Neutrophil (primary cell): ENCODE data around the gene ZFYVE27.

Experiments
- H3K27ac ChIP-seq: fragments of 200-600 bp; sonication (generic); 2 replicates; pipeline ENCODE4 v1.5.1; 2016; ENCODE audit warnings: mild to moderate bottlenecking, moderate library complexity
- H3K27me3 ChIP-seq: fragments of 200-600 bp; sonication (generic); 2 replicates; pipeline ENCODE4 v1.6.0; 2016; ENCODE audit warnings: mild to moderate bottlenecking
- H3K36me3 ChIP-seq: fragments of 200-600 bp; sonication (generic); 2 replicates; pipeline ENCODE4 v1.5.1; 2017
- H3K4me1 ChIP-seq, 2 experiments: fragments of 200-600 bp in 1 of 2; sonication (generic) in 1 of 2; 1 replicate in 1 of 2; 2 replicates in 1 of 2; pipeline versions ENCODE4 v1.5.1 to v1.6.1; 2013 to 2016; ENCODE audit warnings: low read depth in 1 of 2, low read length in 1 of 2, mild to moderate bottlenecking in 1 of 2, moderate library complexity in 1 of 2; ENCODE audit not compliant: control insufficient read depth in 1 of 2, insufficient read depth in 1 of 2
- H3K4me3 ChIP-seq, 2 experiments: fragments of 200-600 bp in 1 of 2; sonication (generic) in 1 of 2; 1 replicate in 1 of 2; 2 replicates in 1 of 2; pipeline ENCODE4 v1.5.1; 2013 to 2016; ENCODE audit warnings: low read depth in 1 of 2, low read length in 1 of 2, mild to moderate bottlenecking in 1 of 2, moderate library complexity in 1 of 2
- H3K9me3 ChIP-seq: fragments of 200-600 bp; sonication (generic); 2 replicates; pipeline ENCODE4 v1.5.1; 2016
- CTCF ChIP-seq: fragments of 200-600 bp; sonication (generic); IDR thresholded peaks from 2 replicates; pipeline ENCODE4 v1.5.1; 2016; ENCODE audit warnings: antibody characterized with exemption

The ZFYVE27 gene

GRCh38 chr10:97765201-97765600 is 28.3 kb downstream of the ZFYVE27 start:
- no peaks in the 10 kb centered on the region for H3K9me3 ChIP-seq
- H3K36me3 ChIP-seq, result peaks cover 28% of the 10 kb centered on the region
- no peak overlapping the region for H3K27ac ChIP-seq
- TF ChIP-seq CTCF, result no peak
- H3K27me3 ChIP-seq, result peaks cover 14% of the 10 kb centered on the region
- no peak overlapping the region for H3K4me3 ChIP-seq
- no peaks in the 10 kb centered on the region for H3K4me1 ChIP-seq

- TF ChIP-seq CTCF, result no peak
- H3K27ac ChIP-seq, result no peak overlapping the region
- H3K27me3 ChIP-seq, result peaks cover 24% of the 10 kb centered on the region
- no peak overlapping the region for H3K4me3 ChIP-seq
- H3K36me3 ChIP-seq, result peaks cover 17% of the 10 kb centered on the region
- peaks cover 0 to 1% of the 10 kb centered on the region in 2 experiments for H3K4me1 ChIP-seq
- H3K9me3 ChIP-seq, result no peaks in the 10 kb centered on the region
Observed at GRCh38 chr10:97766106-97766810, 29.3 kb downstream of the ZFYVE27 start.

GRCh38 chr10:97766996-97767924 is 30.3 kb downstream of the ZFYVE27 start:
- TF ChIP-seq CTCF, result no peak

GRCh38 chr10:97768322-97769315 is 31.7 kb downstream of the ZFYVE27 start:
- H3K36me3 ChIP-seq, result no peaks in the 10 kb centered on the region
- H3K9me3 ChIP-seq, result no peaks in the 10 kb centered on the region
- peaks cover 0 to 3% of the 10 kb centered on the region in 2 experiments for H3K4me1 ChIP-seq
- peaks cover 48% of the 10 kb centered on the region for H3K27me3 ChIP-seq
- no peak overlapping the region for H3K4me3 ChIP-seq
- no peak for TF ChIP-seq CTCF
- no peak overlapping the region for H3K27ac ChIP-seq

More at GRCh38 chr10:97766996-97767924, 30.3 kb downstream of the ZFYVE27 start:
- H3K36me3 ChIP-seq, result peaks cover 7% of the 10 kb centered on the region
- no peak overlapping the region for H3K27ac ChIP-seq
- no peaks in the 10 kb centered on the region for H3K9me3 ChIP-seq
- H3K4me3 ChIP-seq, result no peak overlapping the region
- peaks cover 34% of the 10 kb centered on the region for H3K27me3 ChIP-seq
- peaks cover 0 to 3% of the 10 kb centered on the region in 2 experiments for H3K4me1 ChIP-seq

- no peak for TF ChIP-seq CTCF
- no peak overlapping the region for H3K4me3 ChIP-seq
- H3K27ac ChIP-seq, result no peak overlapping the region
- peaks cover 63% of the 10 kb centered on the region for H3K27me3 ChIP-seq
- H3K9me3 ChIP-seq, result no peaks in the 10 kb centered on the region
- H3K36me3 ChIP-seq, result no peaks in the 10 kb centered on the region
- peaks cover 0 to 3% of the 10 kb centered on the region in 2 experiments for H3K4me1 ChIP-seq
Observed at GRCh38 chr10:97770255-97770654, 33.3 kb downstream of the ZFYVE27 start.
